NCI-H1694 (cell line): ENCODE results near the gene RFLNA.

Experiments
- DNase-seq: peaks from one replicate; lab custom pipeline; 2025; lab: John Stamatoyannopoulos, UW

Gene RFLNA

DNA sequence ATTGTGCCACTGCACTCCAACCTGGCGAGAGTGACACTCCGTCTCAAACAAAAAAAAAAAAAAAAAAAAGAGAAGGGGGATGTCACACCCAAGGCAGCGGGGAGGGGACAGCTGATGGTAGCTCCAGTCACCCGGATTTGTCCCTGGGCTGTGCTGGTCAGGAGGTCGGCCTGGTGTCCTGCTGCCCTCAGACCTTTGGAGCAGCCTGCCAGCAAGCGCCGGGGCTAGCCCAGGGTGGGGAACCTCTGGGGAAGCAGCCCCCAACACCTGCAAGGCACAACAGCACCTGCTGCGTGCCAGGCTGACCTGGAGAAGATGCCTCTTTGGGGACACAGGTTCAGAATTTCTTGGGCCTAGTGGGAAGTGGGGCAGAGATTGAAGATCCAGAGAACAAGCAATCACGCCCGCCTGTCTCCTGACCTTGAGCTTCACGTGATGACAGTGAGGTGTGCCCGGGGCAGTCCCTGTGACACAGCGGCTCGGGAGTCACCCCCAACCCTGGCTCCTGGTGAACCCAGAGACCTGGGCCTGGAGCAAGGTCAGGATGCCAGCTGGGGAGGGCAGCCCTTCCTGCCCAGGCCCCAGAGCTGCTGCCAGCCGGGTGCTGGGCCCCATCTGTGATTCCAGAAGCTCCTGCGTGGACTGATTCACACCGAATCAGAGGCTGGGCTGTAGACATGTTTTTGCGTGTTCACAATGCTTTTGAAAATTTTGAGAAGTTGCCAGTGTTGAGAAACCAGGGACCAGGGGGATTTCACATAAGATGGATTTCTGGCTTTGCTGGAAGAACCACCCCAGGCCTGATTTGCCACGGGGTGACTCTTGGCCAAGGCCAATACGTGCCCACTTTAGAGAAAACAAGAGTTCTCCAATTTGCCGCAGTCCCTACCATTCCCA lies 66.4 kb downstream of the RFLNA start:
- no peak for DNase-seq

DNA sequence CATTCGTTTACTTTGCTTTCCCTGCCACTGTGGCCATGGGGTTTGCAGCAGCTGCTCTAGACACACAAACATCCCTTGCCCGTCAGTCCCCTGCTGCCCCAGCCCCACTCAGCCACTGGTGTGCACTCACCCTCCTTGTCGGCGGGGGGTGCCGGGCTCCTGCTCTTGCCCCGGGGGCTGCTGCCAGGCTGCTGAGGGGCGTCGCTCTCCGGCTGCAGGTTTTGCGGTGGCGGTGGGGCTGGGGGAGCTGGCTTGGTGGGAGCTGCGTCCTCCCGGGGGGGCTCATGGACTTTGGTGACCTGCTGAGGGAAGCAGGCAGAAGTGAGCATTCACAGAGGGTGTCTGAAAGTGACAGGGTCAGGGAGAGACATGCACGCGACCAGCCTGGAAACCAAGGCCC lies 67.1 kb downstream of the RFLNA start:
- DNase-seq = no peak

DNA sequence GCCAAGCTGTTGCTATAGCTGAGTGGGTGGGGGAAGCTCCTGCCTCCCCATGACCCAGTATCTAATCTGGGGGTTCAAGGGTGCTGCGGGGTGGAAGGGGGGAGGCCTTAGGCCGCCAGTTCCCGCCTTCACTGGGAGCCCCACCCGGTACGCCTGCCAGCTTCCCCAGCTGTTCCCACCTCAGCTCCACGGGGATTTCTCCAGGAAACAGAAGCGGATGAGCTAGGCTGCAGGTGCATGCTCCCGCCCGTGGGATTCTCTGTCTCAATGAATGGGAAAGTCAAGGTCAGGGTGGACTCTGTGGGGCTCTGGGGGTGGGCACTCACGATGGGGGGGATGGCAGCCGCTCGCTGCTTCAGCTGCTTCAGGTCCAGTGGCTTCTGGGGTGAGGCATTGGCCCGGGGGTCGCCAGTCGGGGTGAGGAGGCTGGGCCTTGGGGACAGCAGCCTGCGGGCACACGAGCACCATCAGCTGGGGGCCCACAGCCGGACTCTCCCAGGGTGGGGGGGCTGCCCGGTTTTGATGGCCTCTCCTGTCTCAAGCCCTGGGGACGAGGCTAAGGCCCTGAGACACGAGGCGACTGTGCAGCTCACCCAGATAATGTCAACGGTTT lies 68.6 kb downstream of the RFLNA start:
- DNase-seq = no peak

DNA sequence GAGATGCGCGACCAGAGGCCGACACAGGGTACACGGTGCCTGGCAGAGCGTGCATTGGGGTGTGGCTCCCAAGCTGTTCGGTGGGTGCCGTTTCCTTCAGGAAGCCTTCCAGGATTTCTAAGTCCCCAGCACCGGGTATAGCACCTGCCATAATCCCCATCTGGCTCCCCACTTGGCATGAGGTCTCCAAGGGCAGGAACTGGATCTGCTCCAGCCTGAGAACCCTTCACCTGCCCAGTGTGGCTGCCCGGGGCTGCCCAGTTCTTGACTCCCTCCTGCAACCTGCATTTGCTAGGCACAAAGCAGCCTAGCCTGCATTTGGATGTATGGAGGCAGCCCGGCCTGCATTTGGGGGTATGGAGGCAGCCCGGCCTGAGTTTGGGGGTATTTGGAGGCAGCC lies 69.7 kb downstream of the RFLNA start:
- DNase-seq = no peak
